GM10248 (cell line): ENCODE measurements around the gene CRYBB1.

Experiments
- CTCF ChIA-PET: fragments of 300-600 bp; sonication (Branson Sonifier 250); formaldehyde crosslinking; extraction: SDS; loops from one replicate; lab custom pipeline; 2021; ENCODE audit warnings: antibody characterized with exemption; lab: Yijun Ruan, JAX
- POLR2A ChIA-PET: fragments of 350-650 bp; sonication (Branson Sonifier 250); formaldehyde crosslinking; extraction: SDS; loops from one replicate; lab custom pipeline; 2020; ENCODE audit warnings: antibody characterized with exemption; lab: Yijun Ruan, JAX
- DNase-seq: peaks from one replicate; pipeline ENCODE4 v3.0.0; 2012; ENCODE audit errors: extremely low spot score
- TF ChIP-seq, protein P1 (sequence below): IDR thresholded peaks from 2 replicates; pipeline ENCODE4 v1.5.1; 2012; ENCODE audit warnings: mild to moderate bottlenecking, low read depth; ENCODE audit errors: extremely low read depth, missing control alignments, control extremely low read depth

Gene CRYBB1

DNA sequence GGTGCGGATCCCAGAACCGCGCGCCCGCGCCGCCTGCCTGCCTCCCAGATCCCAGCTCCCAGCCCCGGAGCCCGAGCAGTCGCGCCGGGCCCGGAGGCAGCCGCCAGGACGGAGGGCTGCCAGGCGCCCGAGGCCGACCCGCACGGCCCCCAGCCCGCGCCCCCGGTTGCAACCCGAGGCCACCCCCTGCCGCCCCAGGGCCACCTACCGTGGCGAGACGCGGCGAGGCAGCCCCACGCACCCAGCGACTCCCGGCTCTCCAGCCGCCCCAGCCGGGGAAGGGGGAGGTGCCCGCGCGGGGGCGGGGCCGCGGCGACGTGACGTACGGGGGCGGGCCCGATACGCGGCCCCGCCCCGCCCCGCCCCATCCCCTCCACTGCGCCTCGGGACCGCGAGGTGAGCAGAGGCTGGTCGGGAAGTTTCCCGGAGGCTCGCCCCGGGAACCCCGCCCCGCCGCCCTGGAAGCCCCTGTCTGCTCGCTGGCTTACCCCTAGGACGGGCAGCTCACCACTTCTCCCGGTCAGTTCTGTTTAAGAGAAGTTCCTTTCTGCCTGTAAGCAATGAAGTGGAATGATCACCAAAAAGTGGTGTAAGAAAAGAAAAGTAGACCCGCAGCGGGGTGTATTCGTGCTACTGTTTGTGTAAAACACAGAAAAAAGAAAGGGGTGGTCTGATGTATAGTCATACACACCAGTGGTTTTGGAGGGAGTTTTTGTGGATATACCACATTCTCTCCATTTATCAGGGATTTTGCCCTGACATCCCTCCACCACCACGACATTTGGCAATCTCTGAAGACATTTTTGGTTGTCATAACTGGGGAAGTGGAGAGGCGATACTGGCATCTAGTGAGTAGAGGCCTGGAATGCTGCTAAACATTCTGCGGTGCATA lies 27.7 kb downstream of the CRYBB1 start, which contains the start of gene TPST2:
Gene TPST2, minus strand, starts transcription at position 288 of the 892 bp plus-strand sequence. CDS start 48,502 bp downstream, outside the sequence.
- POLR2A ChIA-PET = no interaction called here
- CTCF ChIA-PET = interaction anchor here (1.0 kb wide), 1 partner anchor 20 kb away, joined by 3 read pairs; no protein-coding TSS in a partner anchor
- DNase-seq = peak; percentile 93
- TF ChIP-seq, protein P1, sequence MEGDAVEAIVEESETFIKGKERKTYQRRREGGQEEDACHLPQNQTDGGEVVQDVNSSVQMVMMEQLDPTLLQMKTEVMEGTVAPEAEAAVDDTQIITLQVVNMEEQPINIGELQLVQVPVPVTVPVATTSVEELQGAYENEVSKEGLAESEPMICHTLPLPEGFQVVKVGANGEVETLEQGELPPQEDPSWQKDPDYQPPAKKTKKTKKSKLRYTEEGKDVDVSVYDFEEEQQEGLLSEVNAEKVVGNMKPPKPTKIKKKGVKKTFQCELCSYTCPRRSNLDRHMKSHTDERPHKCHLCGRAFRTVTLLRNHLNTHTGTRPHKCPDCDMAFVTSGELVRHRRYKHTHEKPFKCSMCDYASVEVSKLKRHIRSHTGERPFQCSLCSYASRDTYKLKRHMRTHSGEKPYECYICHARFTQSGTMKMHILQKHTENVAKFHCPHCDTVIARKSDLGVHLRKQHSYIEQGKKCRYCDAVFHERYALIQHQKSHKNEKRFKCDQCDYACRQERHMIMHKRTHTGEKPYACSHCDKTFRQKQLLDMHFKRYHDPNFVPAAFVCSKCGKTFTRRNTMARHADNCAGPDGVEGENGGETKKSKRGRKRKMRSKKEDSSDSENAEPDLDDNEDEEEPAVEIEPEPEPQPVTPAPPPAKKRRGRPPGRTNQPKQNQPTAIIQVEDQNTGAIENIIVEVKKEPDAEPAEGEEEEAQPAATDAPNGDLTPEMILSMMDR = no peak

DNA sequence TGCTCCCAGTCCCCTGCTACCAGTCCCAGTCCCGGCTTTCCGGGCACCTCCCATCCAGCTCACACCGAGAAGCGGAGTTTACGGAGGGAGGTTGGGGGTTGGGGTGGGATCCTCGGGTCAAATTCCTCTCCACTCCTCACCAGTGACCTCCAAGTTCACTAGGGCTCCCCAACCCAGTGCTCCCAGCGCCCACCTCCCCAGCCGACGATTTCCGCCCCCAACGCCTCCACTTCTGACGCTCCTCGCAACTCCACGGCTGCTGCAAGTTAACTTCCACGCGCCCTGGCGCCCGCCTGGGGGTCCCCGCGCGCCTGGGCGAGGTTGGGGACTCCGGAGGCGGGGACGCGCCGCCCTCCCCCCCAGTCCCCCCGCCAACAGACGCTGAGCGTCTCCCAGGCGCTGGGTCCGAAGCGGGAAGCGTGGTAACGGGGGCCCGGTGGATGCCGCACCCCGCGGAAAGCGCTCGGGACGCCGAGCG lies 28.4 kb downstream of the CRYBB1 start:
- POLR2A ChIA-PET = no interaction called here
- CTCF ChIA-PET = interaction anchor here (1.0 kb wide), 1 partner anchor 21 kb away, joined by 3 read pairs; no protein-coding TSS in a partner anchor
- DNase-seq = peak; percentile 41
- TF ChIP-seq, protein P1 = no peak

DNA sequence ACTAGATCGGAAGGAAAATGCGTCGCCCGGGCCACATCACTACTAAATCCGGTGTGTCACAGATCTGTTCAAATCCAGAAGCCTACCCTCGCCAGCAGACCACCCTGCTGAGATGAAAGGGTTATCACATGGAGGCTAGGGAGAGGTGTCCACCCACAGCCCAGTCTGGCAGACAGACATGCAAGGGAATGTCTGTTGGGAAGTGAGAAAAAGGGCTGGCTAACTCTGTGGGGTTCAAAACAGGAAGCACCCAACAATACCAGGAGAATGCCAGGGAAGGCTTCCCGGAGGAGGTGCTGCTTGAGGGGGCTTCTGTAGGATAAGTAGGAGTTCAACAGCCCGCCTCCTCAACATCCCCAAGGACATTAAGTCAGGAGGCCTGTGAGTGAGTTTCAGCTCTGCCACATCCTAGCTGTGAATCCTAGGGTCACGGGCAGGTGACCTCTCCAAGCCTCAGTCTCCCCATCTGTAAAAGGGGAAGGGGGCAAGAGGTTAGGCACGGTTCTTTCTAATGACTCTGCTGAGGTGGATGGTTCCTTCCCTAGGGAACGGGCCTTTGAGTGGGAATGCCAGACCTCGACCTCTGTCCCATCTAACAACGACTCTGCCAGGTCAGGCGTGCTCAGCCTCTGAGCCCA lies 29.0 kb downstream of the CRYBB1 start:
- ChIA-PET CTCF (interaction anchor here (1.0 kb wide), 1 partner anchor 22 kb away, joined by 3 read pairs; no protein-coding TSS in a partner anchor), POLR2A (no interaction called here)
- TF ChIP-seq, protein P1 = no peak

DNA sequence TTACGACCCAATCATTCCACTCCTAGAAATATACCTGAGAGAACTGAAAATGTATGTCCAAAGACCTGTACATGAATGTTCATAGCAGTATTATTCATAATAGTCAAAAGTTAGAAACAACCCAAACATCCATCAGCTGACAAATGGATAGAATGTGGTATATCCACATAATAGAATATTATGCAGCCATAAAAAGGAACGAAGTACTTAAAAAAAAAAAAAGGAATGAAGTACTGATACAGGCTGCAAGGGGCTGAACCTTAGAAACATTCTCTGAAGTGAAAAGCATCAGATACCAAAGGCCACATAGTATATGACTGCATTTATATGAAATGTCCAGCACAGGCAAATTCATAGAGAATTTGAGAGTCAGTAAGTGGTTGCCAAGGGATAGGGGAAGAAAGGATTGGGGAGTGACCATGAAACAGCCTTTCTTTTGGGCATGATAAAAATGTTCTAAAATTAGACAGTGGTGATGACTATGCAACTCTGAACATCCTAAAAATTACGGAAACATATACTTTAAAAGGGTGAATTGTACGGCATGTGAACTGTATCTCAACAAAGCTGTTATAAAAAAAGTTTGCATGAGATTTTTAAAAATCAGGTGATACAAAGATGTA lies 29.7 kb downstream of the CRYBB1 start:
- ChIA-PET CTCF (no interaction called here), POLR2A (no interaction called here)
- DNase-seq = no peak
- TF ChIP-seq, protein P1 = no peak

More for the DNA sequence above, 29.0 kb downstream of the CRYBB1 start:
- no peak for DNase-seq

DNA sequence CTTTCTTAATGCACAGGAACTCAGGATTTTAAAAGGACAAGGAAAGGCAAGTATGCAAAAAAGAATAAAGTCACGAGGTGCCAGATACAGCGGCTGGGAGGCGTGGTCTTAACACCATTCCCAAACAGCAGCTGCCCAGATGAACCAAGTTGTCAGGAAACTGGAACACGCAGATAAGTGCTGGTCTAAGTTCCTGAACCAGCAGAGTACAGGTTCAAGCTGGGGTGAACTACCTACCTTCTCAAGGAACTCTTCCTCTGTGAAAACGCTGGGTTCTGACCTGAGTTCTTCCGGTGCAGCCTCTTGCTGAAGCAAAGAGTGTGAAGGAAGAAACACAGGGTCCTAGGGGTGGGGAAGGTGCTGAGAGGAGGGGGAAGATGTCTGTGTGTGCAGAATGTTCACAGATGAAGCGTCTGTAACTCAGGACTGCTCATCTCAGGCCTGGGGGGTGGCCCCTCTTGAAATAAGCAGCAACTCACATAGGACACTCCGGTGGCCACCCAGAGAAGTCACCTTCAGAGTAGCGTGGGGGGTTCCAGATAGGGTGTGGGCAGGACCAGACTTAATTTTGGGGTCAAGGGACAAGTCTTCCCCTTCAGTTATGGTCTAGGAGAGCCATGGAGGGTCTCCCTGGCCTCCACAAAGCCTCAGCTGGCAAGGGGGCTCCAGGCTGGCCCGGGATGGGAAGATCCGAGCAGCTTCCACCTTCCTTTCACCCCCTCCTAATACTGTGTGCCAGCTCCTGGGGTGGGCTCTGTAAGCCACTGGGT lies 31.1 kb downstream of the CRYBB1 start:
- POLR2A ChIA-PET = no interaction called here
- CTCF ChIA-PET = interaction anchor here (0.6 kb wide), 1 partner anchor 10 kb away, joined by 3 read pairs; no protein-coding TSS in a partner anchor
- TF ChIP-seq, protein P1 = no peak
- DNase-seq = no peak
